ENCODE measurements around the gene C9orf50. TPM values are rescaled to one million over a fixed set of nuclear protein-coding genes. Genes with fewer than 3 reads are reported as not detected.
A peak's percentile ranks its signal among the peaks of the same experiment; 100 is the strongest.

The C9orf50 gene
- total and polyA plus RNA-seq, 2 donors (not counting 1 experiment from before 2014, with no cell fraction given): not detected

DNA sequence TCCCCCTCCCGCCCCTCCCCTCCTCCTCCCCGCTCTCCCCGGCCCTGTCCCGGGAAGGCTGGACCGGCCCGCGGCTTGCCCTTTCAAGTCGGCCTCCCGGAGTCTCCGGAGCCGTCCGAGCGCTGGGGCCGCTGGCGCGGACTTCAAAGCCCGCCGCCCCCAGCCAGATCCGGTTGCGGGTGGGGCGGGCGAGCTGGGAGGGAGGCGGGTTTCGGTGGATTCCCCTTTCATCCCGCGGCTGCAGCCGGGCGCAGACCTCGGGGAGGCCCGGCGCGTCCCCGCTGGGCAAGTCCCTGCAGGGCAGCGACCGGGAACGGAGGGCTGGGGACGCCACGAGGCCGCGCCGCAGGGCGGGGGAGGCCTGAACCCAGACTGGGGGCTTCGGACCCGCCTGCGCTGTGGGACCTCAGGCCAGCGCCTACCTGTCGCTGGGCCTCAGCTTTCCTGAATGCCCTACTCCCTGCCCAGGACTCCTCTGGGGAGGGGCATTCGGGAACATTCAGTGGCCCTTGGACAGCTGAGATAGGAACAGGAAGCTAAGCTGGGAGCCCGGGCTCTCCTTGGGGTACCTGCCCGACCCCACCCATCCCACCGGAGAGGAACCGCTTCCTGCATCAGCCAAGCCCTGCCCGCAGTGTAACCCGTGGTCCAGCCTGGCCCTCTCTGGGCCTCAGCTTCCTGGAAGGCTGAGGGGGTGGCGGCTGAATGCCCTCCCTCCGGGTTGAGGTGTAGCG is 23.4 kb downstream of the C9orf50 start:
- H3K9me3 ChIP-seq (ENCODE audit: control extremely low read depth in 1 of 3, control insufficient read depth in 2 of 3, insufficient read depth in 1 of 3, low read length in 2 of 3): peaks cover 0 to 9% (median 0%) of the 10 kb centered on the region in 3 donors
- Mint-ChIP-seq H3K4me3 (peak overlapping the region; percentile 45), H3K4me1 (peaks cover 12% of the 10 kb centered on the region), H3K9me3 (ENCODE audit: insufficient read depth) (no peaks in the 10 kb centered on the region), H3K27me3 (peaks cover 50% of the 10 kb centered on the region), H3K27ac (no peak overlapping the region)
- DNase-seq (peak; percentile 42), ATAC-seq (ENCODE audit: low read depth) (peak; percentile 31)
- TF ChIP-seq CTCF (IDR thresholded peaks at IDR 0.05): no peak
- no peak for TF ChIP-seq EZH2 (IDR thresholded peaks at IDR 0.05; ENCODE audit: borderline replicate concordance, insufficient read depth, low read depth, low read length, poor library complexity, severe bottlenecking)
- H2AFZ ChIP-seq (ENCODE audit: insufficient read depth, low read depth, low read length, poor library complexity, severe bottlenecking): peak overlapping the region; percentile 49
- H3K27ac ChIP-seq (ENCODE audit: low read length in 2 of 2): no peak overlapping the region
- ChIA-PET POLR2A (interaction anchor here (1.1 kb wide), 1 partner anchor 420 kb away, joined by 3 read pairs; the partner anchor contains the start of gene IER5L), CTCF (interaction anchor here (0.9 kb wide), 1 partner anchor 11 kb away, joined by 3 read pairs; no protein-coding TSS in a partner anchor)
- H4K20me1 ChIP-seq (ENCODE audit: control insufficient read depth, insufficient read depth, low read length, poor library complexity, severe bottlenecking): no peaks in the 10 kb centered on the region
- intact Hi-C loops (cut with micrococcal nuclease): no loop called here
- peak overlapping the region in 3 of 5 experiments; percentile 7 to 23 (median 23) for H3K4me3 ChIP-seq (ENCODE audit: control extremely low read depth in 1 of 5, extremely low read depth in 1 of 5, insufficient read depth in 1 of 5, low read depth in 2 of 5, low read length in 4 of 5)
- H3K9ac ChIP-seq (ENCODE audit: low read length): peak overlapping the region; percentile 26
- H3K36me3 ChIP-seq (replicated peaks in 1 of 2; ENCODE audit: control extremely low read depth in 1 of 2, control insufficient read depth in 1 of 2, extremely low read depth in 1 of 2, insufficient read depth in 2 of 2, low read length in 1 of 2): no peaks in the 10 kb centered on the region
- 3% methylated on average over 50 of the region's 57 CpGs for WGBS (ENCODE audit: insufficient coverage)
- H3K79me2 ChIP-seq (ENCODE audit: control insufficient read depth, insufficient read depth, low read length): no peaks in the 10 kb centered on the region
- H3K4me2 ChIP-seq (replicated peaks; ENCODE audit: low read depth, low read length, poor library complexity, severe bottlenecking): peak overlapping the region; percentile 69
- H3K27me3 ChIP-seq (replicated peaks in 1 of 4; ENCODE audit: control extremely low read depth in 1 of 4, control insufficient read depth in 3 of 4, insufficient read depth in 4 of 4, low read length in 3 of 4): peaks cover 0 to 40% (median 11%) of the 10 kb centered on the region in 4 experiments
- H3K4me1 ChIP-seq (ENCODE audit: control insufficient read depth in 2 of 2, insufficient read depth in 2 of 2, low read length in 2 of 2): peaks cover 14 to 15% of the 10 kb centered on the region in 2 donors

Measured in B cell (primary cell).